ENCODE data around the gene ACACA.

- TF ChIP-seq CTCF (IDR thresholded peaks at IDR 0.05) (no peak), POLR2A (IDR thresholded peaks at IDR 0.05) (no peak), EP300 (IDR thresholded peaks at IDR 0.05) (no peak)
Measured at GRCh38 chr17:37094391-37094790, 312.2 kb downstream of the ACACA start.

Data from tibial nerve (tissue), 4 donors.